Prostate gland (tissue), 2 donors: ENCODE results near the gene PAAF1. TPM values are rescaled to one million over a fixed set of nuclear protein-coding genes. Genes with fewer than 3 reads are reported as not detected.

Experiments used
- DNase-seq: peaks from one replicate; pipeline ENCODE4 v3.0.0-alpha.2; 2019; ENCODE audit warnings: low spot score
- H3K27ac ChIP-seq, 2 donors: fragments of 200-600 bp; sonication (generic); 2 replicates each; pipeline ENCODE4 v1.5.1; 2017 to 2019
- H3K27me3 ChIP-seq: fragments of 200-600 bp; sonication (generic); replicated peaks from 2 replicates; pipeline ENCODE4 v1.5.1; 2019; ENCODE audit not compliant: insufficient read depth
- H3K36me3 ChIP-seq, 2 donors: fragments of 200-600 bp; sonication (generic); 1 replicate in 1 of 2; 2 replicates in 1 of 2; pipeline versions ENCODE4 v1.5.1 to v1.8.1; 2017 to 2019
- H3K4me1 ChIP-seq: fragments of 200-600 bp; sonication (generic); replicated peaks from 2 replicates; pipeline ENCODE4 v1.5.1; 2019
- H3K4me3 ChIP-seq, 2 donors: fragments of 200-600 bp; sonication (generic); 2 replicates each; pipeline ENCODE4 v1.5.1; 2017 to 2019
- H3K9me3 ChIP-seq: fragments of 200-600 bp; sonication (generic); 2 replicates; pipeline ENCODE4 v1.5.1; 2017
- POLR2A ChIP-seq: fragments of 450-650 bp; IDR thresholded peaks from one replicate; pipeline ENCODE4 v1.6.1; 2016; ENCODE audit warnings: antibody characterized with exemption, mild to moderate bottlenecking
- POLR2AphosphoS5 ChIP-seq: sonication (generic); formaldehyde crosslinking; IDR thresholded peaks from one replicate; pipeline ENCODE4 v1.6.1; 2017; ENCODE audit warnings: antibody characterized with exemption
- WGBS: methylation state at CpG from one replicate; pipeline ENCODE4 v1.1.5; 2018; 5-methylcytosine and 5-hydroxymethylcytosine counted together
- intact Hi-C: fragments of 100-400 bp; cut with DNase I; formaldehyde crosslinking; loops from one replicate; pipeline ENCODE4 v1.14.2; 2022
- total RNA-seq, 2 donors: library from RNA; depleted of rRNA; stranded (reverse); fragments of >200 nt; gene quantifications; one replicate each; pipeline ENCODE4 v1.1.0, GENCODE V29; 2016
- TF ChIP-seq, protein P1 (sequence below), 4 experiments: fragments of 200-600 bp in 2 of 4; fragments of 450-650 bp in 2 of 4; sonication (generic) in 2 of 4; IDR thresholded peaks; 1 replicate in 3 of 4; 2 replicates in 1 of 4; pipeline ENCODE4 v1.5.1; 2016 to 2019; ENCODE audit warnings: antibody characterized with exemption in 4 of 4, mild to moderate bottlenecking in 2 of 4, moderate library complexity in 2 of 4

PAAF1 gene
- total RNA-seq, 2 donors from 2014 or later: 15.6 to 28.3 TPM

DNA sequence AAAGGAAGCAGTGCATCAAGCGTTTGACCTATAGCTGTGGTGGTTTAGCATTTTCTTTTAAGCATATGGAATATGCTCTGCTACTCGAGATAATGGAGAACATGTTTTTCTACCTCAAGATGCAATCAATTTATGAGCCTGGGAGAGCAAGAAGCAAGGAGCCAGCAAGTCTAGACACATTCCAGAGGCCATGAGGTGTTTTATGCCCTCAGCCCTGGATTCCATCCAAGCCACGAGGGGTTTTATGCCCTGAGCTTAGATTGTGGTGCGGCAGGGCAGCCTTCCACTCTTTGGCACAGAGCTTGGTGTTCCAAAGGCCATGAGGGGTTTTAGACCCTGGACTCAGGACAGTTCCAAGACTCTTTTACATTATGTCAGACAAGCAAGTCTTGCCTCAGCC, 62.3 kb downstream of the PAAF1 start:
- no peak overlapping the region for H3K4me3 ChIP-seq
- TF ChIP-seq POLR2A (no peak), POLR2AphosphoS5 (no peak)
- TF ChIP-seq, protein P1, sequence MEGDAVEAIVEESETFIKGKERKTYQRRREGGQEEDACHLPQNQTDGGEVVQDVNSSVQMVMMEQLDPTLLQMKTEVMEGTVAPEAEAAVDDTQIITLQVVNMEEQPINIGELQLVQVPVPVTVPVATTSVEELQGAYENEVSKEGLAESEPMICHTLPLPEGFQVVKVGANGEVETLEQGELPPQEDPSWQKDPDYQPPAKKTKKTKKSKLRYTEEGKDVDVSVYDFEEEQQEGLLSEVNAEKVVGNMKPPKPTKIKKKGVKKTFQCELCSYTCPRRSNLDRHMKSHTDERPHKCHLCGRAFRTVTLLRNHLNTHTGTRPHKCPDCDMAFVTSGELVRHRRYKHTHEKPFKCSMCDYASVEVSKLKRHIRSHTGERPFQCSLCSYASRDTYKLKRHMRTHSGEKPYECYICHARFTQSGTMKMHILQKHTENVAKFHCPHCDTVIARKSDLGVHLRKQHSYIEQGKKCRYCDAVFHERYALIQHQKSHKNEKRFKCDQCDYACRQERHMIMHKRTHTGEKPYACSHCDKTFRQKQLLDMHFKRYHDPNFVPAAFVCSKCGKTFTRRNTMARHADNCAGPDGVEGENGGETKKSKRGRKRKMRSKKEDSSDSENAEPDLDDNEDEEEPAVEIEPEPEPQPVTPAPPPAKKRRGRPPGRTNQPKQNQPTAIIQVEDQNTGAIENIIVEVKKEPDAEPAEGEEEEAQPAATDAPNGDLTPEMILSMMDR (IDR thresholded peaks at IDR 0.05): no peak
- H3K4me1 ChIP-seq: no peaks in the 10 kb centered on the region
- DNase-seq: no peak
- intact Hi-C loops: no loop called here
- no peaks in the 10 kb centered on the region for H3K27me3 ChIP-seq
- WGBS: 52% methylated on average over 4 of the region's 4 CpGs
- no peaks in the 10 kb centered on the region for H3K9me3 ChIP-seq
- no peak overlapping the region for H3K27ac ChIP-seq
- no peaks in the 10 kb centered on the region for H3K36me3 ChIP-seq

DNA sequence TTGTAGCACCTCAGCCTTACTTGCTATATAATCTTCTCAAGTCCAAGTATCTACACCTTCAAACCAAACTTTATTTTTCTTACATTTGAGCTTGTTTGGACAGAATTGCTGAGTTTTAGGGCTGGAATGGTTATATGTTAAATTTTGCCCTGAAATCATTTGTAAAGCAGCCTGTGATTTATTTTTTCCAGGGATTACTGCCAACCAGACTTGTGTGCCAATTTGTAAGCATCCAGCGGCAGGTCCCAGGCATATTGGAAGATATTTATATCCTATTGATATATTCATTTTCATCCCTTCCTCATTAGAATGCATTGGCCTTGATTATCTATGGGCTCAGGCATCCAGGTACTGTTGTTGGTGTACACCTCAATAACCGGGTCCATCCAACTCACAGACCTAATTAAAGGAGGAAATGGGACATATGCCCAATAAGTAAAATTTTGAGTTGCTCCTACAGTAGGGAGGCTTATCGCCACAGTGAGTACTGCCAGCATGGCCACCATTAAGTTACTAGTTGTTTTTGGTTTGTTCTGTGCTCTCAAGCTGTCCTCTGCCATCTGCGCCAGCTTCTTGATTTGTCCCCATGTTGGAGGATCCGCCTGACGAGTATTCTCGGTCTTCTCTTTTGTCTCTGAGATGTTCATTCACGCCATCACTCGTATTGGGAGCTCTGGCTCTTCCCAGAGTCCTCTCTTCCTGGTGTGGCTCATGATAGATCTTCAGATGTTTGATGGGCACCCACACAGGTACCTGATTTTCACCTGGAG, 64.2 kb downstream of the PAAF1 start:
- WGBS: 93% methylated on average over 9 of the region's 9 CpGs
- intact Hi-C loops: no loop called here
- no peak for TF ChIP-seq POLR2A
- TF ChIP-seq, protein P1 (IDR thresholded peaks at IDR 0.05): no peak
- no peak for TF ChIP-seq POLR2AphosphoS5
- DNase-seq: no peak
- H3K4me3 ChIP-seq: no peak overlapping the region
- H3K27me3 ChIP-seq: no peaks in the 10 kb centered on the region
- no peaks in the 10 kb centered on the region for H3K36me3 ChIP-seq
- no peaks in the 10 kb centered on the region for H3K9me3 ChIP-seq
- H3K27ac ChIP-seq: no peak overlapping the region
- no peaks in the 10 kb centered on the region for H3K4me1 ChIP-seq

DNA sequence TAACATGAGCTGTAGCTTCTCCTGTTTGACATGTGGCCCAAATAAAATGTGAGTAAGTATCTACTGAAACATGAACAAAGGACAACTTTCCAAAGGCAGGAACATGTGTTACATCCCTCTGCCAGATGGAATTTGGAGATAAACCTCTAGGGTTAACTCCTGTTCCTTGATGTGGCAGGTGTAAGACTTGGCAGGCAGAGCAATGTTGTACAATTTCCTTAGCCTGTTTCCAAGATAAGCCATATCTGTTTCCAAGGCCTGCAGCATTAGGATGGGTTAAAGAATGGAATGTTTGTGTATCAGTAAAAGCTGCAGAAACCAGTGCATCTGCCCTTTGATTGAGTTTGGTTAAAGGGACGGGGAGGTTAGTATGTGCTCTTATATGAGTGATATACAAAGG, 65.2 kb downstream of the PAAF1 start:
- intact Hi-C loops: no loop called here
- no peak for DNase-seq
- H3K9me3 ChIP-seq: no peaks in the 10 kb centered on the region
- TF ChIP-seq, protein P1 (IDR thresholded peaks at IDR 0.05): no peak
- TF ChIP-seq POLR2AphosphoS5: no peak
- TF ChIP-seq POLR2A: no peak
- no peak overlapping the region for H3K27ac ChIP-seq
- 34% methylated on average over 1 of the region's 1 CpG for WGBS
- no peaks in the 10 kb centered on the region for H3K4me1 ChIP-seq
- no peaks in the 10 kb centered on the region for H3K27me3 ChIP-seq
- no peak overlapping the region for H3K4me3 ChIP-seq
- no peaks in the 10 kb centered on the region for H3K36me3 ChIP-seq

DNA sequence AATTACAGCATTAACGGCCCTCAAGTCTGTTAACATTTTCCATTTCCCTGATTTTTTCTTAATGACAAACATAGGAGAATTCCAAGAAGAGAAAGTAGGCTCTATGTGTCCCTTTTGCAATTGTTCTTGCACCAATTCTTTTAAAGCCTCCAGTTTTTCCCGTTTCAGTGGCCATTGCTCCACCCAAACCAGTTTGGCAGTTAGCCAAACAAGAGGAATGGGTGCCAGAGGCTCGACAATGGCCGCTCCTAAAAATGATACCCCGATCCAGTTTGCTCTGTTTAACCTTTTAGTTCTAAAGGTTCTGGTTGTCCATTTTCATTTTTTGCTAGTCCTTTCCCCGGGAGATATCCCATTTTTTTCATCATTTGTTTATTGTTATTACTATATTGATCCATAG, 67.3 kb downstream of the PAAF1 start:
- DNase-seq: no peak
- TF ChIP-seq POLR2A (no peak), POLR2AphosphoS5 (no peak)
- TF ChIP-seq, protein P1 (IDR thresholded peaks at IDR 0.05): no peak
- Histone ChIP-seq H3K4me3 (no peak overlapping the region), H3K36me3 (no peaks in the 10 kb centered on the region), H3K9me3 (no peaks in the 10 kb centered on the region), H3K27me3 (no peaks in the 10 kb centered on the region), H3K4me1 (no peaks in the 10 kb centered on the region), H3K27ac (no peak overlapping the region)
- WGBS: 49% methylated on average over 6 of the region's 6 CpGs
- intact Hi-C loops: no loop called here

DNA sequence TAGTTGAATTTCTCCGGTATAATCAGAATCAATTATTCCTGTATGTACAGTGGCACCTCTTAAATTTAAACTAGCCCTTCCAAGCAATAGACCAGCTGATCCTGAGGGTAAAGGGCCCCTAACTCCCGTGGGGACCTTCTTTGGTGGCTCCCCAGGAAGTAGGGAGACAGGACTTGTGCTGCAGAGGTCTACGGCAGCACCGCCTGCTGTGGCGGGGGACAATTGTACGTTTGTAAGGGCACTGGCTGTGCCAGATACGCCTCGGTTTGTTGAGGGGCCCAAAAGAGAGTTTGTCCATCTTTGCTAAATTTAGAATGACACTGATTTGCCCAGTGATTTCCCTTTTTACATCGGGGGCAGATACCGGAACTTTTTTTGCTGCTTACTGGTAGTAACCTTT, 68.1 kb downstream of the PAAF1 start:
- no peak for DNase-seq
- Histone ChIP-seq H3K27ac (no peak overlapping the region), H3K9me3 (no peaks in the 10 kb centered on the region), H3K36me3 (no peaks in the 10 kb centered on the region), H3K4me3 (no peak overlapping the region), H3K4me1 (no peaks in the 10 kb centered on the region), H3K27me3 (no peaks in the 10 kb centered on the region)
- TF ChIP-seq POLR2AphosphoS5: no peak
- TF ChIP-seq, protein P1 (IDR thresholded peaks at IDR 0.05): no peak
- no peak for TF ChIP-seq POLR2A
- WGBS: 82% methylated on average over 10 of the region's 10 CpGs
- intact Hi-C loops: no loop called here
